GM19025 (cell line): Measurements from ENCODE around the gene CLIC1.

Source experiments
- ATAC-seq: cut with Tn5 transposase; IDR thresholded peaks from one replicate; pipeline ENCODE4 v1.9.1; 2021; ENCODE audit warnings: mild to moderate bottlenecking, low read depth, moderate library complexity; ENCODE audit not compliant: unreplicated experiment

The CLIC1 gene

GRCh38 chr6:31683591-31683990 lies 52.7 kb downstream of the CLIC1 start:
- ATAC-seq, result no peak

- ATAC-seq, result no peak
Observed at GRCh38 chr6:31681135-31681671, 55.1 kb downstream of the CLIC1 start.
